Activated T-cell treated with anti-CD3 and anti-CD28 coated beads, Interleukin-2, amount 50 U/mL, for 48 hours (primary cell): ENCODE data around the gene FRMPD3.
"Not testable (repeated sequence)": the region's sequence is repeated elsewhere in the genome, so short reads cannot be mapped to it uniquely, and the experiment has no call there.

Experiments used
- DNase-seq, 2 experiments: peaks; one replicate each; pipeline ENCODE4 v3.0.0-alpha.2; 2020

The FRMPD3 gene

GRCh38 chrX:107448998-107449835 is at the start of gene FRMPD3:
FRMPD3 (plus strand) TSS chrX:107449652; CDS start chrX:107526589, 76,937 bp downstream.
- DNase-seq = no peak

- DNase-seq = no peak
These were observed 28.9 kb upstream of the FRMPD3 start for GRCh38 chrX:107420571-107420970.

DNA sequence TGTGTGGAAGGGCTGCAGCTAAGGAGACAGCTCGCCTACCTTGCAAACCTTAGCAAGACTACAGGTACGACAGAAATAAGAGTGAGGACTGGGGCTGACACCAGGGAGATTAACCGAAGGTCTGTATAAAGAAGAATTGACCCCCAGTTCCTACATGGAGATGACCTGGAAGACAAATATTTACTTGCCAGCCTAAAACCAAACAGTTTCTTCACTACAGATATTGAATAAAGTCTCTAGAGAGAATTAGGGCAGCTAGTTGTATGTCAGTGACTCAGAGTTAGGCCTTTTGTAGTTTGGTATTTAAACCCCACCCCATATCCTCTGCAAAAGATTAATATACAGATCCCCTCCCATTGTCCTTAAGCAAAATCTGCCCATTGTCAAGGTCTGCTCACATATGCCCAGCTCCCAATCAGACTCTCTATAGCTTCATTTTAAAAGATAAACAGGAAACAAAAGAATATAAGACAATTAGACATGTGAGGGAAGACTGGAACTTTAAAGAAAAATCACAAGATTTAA is 28.1 kb upstream of the FRMPD3 start:
- DNase-seq = no peak

- DNase-seq = peak; percentile 55 to 58
These were observed 20.4 kb upstream of the FRMPD3 start for GRCh38 chrX:107429090-107429489.

- DNase-seq = no peak
These were observed 9.3 kb upstream of the FRMPD3 start for GRCh38 chrX:107440187-107440586.

GRCh38 chrX:107440692-107441091 is 8.8 kb upstream of the FRMPD3 start:
- no peak for DNase-seq

DNA sequence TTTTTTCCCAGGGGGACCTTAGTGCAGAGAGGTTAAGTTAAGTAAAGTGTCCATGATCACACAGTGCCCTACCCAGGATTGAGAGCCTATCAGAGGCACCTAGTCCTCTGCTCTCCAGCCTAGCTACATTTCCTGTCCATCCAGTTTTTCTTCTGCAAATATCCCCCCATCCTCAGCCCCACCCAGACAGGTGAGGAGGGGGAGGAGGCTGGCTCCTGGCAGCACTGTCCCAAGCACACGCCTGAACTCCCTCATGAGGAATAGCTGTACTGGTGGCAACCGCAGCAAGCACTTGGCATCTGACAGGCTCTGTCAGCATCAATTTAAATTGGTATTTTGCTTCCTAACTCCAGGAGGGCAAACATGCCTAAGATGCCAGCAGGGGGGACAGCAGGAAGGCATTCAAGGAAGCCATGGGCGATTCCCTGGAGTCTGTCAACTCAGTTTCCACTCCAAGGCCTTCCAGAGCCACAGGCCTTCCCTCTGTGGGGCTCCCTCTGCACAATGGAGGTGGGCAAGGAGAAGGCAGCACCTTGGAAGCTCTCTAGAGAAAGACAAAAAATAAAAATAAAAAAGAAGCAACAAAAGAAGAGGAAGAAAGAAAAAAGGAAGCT is 6.4 kb upstream of the FRMPD3 start:
- no peak for DNase-seq

DNA sequence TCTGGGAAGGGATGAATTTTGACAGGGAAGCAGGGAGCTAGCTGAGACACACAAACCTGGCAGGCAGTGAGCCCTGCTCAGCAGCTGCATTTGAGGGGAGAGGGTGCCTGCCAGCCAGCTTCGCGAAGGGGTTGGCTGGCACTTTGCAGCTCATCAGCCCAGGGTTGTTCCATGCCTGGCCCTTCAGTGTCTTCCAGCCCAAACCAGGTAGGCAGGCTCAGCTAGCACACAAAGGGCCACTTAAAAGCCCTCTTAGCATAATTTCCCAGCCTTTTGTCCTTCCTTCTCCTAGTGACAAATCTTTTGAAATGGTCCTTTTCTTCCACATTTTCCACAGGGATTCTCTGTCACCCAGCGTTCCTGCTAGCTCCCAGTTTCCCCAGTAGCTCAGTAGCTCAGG is 4.3 kb upstream of the FRMPD3 start:
- no peak for DNase-seq

DNA sequence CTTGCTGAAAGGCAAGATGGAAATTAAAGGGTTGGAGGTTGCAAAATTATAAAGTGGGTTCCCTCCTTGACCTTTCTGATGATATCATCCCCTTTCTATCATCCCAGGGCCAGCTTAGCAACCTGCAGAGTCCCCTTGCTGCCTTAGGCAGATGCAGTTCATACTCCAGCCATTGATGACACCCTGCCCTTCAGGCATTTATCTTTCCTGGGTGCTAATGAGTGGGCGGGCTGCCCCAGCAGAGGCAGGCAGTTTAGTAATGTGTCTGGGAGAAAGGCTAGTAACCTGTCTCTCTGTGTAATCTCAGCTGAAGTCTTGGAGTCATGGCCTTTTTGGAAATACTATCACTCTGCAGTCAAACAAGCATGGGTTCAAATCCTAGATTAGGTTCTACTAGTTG is 3.8 kb upstream of the FRMPD3 start:
- no peak for DNase-seq

- DNase-seq = no peak
These were observed 1.8 kb upstream of the FRMPD3 start for GRCh38 chrX:107447642-107448041.

DNA sequence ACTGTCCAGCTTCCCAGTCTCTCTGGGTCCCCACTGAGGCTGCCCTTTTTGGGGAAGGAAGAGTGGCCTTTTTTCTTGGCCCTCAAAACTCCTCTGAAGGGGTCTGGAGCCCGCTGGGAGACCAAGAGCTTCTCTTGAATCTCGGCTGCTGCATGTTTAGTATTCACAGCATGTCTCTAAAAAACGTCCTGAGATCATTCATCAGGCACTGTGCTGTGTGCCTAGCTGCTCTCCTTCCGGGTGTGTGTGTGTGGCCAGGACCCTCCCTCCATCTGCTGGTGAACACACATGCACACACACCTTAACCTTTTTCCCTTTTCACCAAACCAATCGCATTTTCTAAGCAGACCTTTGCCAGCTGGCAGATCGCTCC is 841 bp upstream of the FRMPD3 start:
- no peak for DNase-seq

- peak; percentile 27 to 42 for DNase-seq
These were observed 1.5 kb downstream of the FRMPD3 start for GRCh38 chrX:107450823-107451509.

DNA sequence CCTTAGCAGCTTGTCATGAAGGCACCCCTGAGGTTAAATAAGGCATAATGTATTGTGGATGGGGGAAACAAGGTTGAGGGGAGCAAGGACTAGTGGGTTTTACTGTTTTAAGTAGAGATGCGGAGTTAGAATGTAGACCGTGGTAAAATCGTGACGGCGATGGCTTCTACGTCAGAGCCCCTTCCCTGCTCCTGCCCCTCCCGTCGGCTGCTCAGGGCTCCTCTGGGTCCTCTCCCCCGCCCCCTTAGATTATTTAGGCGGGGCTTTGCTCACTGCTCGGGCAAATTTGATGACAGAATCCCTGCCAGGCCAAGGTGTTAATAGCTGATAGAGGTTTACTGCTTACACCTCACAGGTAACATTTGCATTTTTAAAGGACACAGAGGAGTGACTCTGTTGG is 2.3 kb downstream of the FRMPD3 start:
- no peak for DNase-seq

GRCh38 chrX:107452581-107452980 is 3.1 kb downstream of the FRMPD3 start:
- no peak for DNase-seq

DNA sequence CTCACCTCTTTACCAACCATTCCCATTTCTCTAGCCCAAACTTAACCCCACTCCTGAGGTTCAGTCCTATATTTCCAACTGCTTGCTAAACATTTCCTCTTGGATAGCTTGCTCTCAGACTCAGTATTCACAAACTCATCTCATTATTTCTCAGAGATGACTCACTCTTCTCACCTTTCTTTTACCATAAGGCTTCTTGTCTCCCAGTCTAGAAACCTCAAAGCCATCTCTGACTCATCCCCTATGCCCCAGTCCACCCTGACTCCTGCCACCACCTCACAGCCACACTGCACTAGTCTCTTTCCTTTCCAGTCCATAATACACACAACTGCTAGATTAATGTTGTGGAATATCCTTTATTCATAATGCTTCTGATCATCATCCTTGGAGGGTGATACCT is 4.8 kb downstream of the FRMPD3 start:
- peak; percentile 48 to 51 for DNase-seq

GRCh38 chrX:107457289-107457688 is 7.8 kb downstream of the FRMPD3 start:
- DNase-seq = no peak

DNA sequence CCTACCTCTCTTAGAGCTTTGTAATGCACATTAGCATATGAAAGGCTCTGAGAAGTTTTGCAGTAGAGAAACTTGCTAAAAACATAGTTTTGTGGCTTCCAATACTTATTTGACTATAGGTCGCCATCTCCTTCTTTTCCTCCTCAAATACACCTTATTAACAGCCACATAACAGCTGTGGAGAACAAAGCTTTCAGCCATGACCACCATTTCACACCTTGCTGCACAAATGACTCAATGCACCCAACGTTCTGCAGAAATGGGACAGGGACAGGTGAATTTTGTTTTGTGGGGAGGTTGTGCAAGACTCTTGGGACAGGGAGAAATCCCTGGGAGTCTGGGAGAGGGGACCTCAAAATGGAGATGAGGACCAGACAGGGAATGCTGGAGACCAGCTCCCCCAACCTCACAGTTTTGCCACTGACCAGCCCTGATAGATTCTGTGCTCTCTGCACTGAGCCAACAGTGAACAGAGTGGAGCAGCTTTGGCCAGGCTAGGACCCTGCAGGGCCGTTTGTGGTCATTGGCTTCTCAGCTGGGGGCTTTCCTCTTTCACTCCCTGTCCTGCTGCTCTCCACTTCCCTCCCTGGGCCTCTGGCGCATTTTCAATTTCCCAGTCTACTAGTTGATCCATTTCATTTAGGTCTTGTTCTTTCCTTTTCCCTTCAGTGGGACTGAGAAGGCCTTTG is 16.6 kb downstream of the FRMPD3 start:
- DNase-seq = no peak

DNA sequence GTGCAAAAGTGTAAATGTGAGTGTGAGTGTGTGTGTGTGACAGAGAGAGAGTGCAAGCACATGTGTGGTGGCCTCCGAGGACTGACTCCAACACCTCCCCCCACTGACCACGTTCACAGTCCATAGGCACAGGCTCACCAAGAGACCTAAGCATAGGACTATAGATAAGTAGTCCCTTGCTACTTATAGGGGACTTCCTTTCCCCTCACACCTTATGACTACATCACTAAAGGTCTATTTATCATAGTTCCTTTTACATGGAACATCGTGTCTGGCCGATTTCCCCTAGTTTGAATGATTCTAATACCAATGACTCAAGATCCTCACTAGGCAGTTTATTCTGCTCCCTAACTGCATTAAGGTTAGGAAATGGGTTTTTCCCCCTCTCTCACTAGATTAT is 17.8 kb downstream of the FRMPD3 start:
- DNase-seq = no peak

DNA sequence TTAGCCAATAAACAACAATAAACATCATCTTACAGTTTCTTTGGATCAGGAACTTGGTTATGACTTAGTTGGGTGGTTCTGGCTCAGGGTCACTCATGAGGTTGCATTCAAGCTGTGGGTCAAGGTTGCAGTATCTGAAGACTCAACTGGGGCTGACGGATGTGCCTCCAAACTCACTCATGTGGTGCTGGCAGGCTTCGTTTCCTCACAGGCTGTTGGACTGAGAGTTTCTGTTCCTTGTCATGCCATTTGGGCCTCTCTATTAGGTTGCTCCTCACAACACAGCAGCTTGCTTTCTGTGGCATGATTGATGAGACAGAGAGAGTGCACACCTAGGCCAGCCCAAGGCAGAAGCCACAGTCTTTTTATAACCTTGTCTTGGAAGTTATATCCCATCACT is 20.7 kb downstream of the FRMPD3 start:
- DNase-seq = no peak

GRCh38 chrX:107470971-107471370 is 21.5 kb downstream of the FRMPD3 start:
- no peak for DNase-seq

GRCh38 chrX:107471420-107471819 is 22.0 kb downstream of the FRMPD3 start:
- DNase-seq = not testable (repeated sequence)

DNA sequence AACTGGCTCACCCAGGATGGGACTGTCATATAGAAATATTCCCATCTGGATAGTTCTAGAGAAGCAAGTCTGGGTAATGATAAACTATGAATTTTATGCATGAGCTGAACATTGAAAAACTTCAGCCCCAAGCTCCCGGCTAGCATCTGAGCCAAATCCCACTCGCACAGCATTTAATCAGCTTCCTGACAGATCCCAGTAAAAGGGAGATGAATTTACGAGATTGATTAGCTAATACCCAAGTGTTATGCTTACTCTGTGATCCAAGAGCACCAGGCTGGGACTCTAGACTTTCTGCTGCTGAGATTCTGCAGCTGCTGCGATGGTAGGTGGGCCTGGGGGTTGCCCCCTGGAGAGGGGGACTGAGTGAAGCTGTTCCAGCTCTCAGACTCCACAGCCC is 28.0 kb downstream of the FRMPD3 start:
- no peak for DNase-seq

GRCh38 chrX:107480272-107480671 is 30.8 kb downstream of the FRMPD3 start:
- no peak for DNase-seq
